NCI-H524 (cell line): ENCODE data around the gene CTNND1.
"Not testable (repeated sequence)": the region's sequence is repeated elsewhere in the genome, so short reads cannot be mapped to it uniquely, and the experiment has no call there.

Experiments
- DNase-seq, 2 experiments: peaks; one replicate each; lab custom pipeline; 2025; lab: John Stamatoyannopoulos, UW

CTNND1 gene

GRCh38 chr11:57761301-57762234, at the start of gene CTNND1:
Gene CTNND1, plus strand, starts transcription at chr11:57761802. Its CDS starts 29,677 bp downstream, at chr11:57791479.
- DNase-seq = peak; percentile 84 to 91

GRCh38 chr11:57712256-57713150, 49.1 kb upstream of the CTNND1 start, which contains the start of gene TMX2:
Gene TMX2, plus strand, starts transcription at chr11:57712593. Its CDS starts 26 bp downstream, at chr11:57712619.
- peak; percentile 94 to 99 for DNase-seq

GRCh38 chr11:57713835-57714234, 47.8 kb upstream of the CTNND1 start:
- DNase-seq = no peak

- DNase-seq = not testable (repeated sequence)
These were observed 44.9 kb upstream of the CTNND1 start for GRCh38 chr11:57716726-57717125.

GRCh38 chr11:57727185-57727584, 34.4 kb upstream of the CTNND1 start:
- DNase-seq = no peak

- no peak for DNase-seq
These were observed 32.8 kb upstream of the CTNND1 start for GRCh38 chr11:57728829-57729228.

GRCh38 chr11:57729479-57729878, 32.1 kb upstream of the CTNND1 start:
- no peak for DNase-seq

- DNase-seq = no peak
These were observed 28.9 kb upstream of the CTNND1 start for GRCh38 chr11:57732661-57733060.

GRCh38 chr11:57735619-57736298, 25.8 kb upstream of the CTNND1 start:
- DNase-seq = no peak

- peak; percentile 96 to 97 for DNase-seq
These were observed 20.2 kb upstream of the CTNND1 start, which contains the start of gene SELENOH for GRCh38 chr11:57741132-57742086. Gene SELENOH, plus strand, starts transcription at chr11:57741491. Its CDS starts 105 bp downstream, at chr11:57741596.

- DNase-seq = no peak
These were observed 19.5 kb upstream of the CTNND1 start for GRCh38 chr11:57742087-57742452.

- no peak for DNase-seq
These were observed 17.2 kb upstream of the CTNND1 start for GRCh38 chr11:57744357-57744756.

GRCh38 chr11:57745206-57745605, 16.4 kb upstream of the CTNND1 start:
- DNase-seq = no peak

GRCh38 chr11:57746920-57747319, 14.7 kb upstream of the CTNND1 start:
- no peak for DNase-seq

GRCh38 chr11:57751176-57751575, 10.4 kb upstream of the CTNND1 start:
- no peak for DNase-seq

GRCh38 chr11:57751676-57752253, 9.8 kb upstream of the CTNND1 start, which contains the start of gene BTBD18:
Gene BTBD18, minus strand, starts transcription at chr11:57751819. Its CDS starts 631 bp downstream, at chr11:57751188.
- DNase-seq = peak; percentile 3 to 19

GRCh38 chr11:57752954-57753353, 8.6 kb upstream of the CTNND1 start:
- no peak for DNase-seq

- no peak for DNase-seq
These were observed 3.4 kb upstream of the CTNND1 start for GRCh38 chr11:57758174-57758573.

GRCh38 chr11:57762235-57762861, 746 bp downstream of the CTNND1 start:
- DNase-seq = peak in 1 of 2 experiments; percentile 45

- peak; percentile 12 to 40 for DNase-seq
These were observed 2.0 kb downstream of the CTNND1 start for GRCh38 chr11:57763568-57763967.
